HEK293T (cell line): ENCODE results near the gene SNX22.

Source experiments
- CTCF ChIA-PET: fragments of 350-600 bp; formaldehyde crosslinking; extraction: SDS; loops from one replicate; lab custom pipeline; 2021; ENCODE audit warnings: antibody characterized with exemption, inconsistent platforms; lab: Yijun Ruan, JAX
- POLR2A ChIA-PET: fragments of 350-600 bp; formaldehyde crosslinking; extraction: SDS; loops from one replicate; lab custom pipeline; 2020; ENCODE audit warnings: antibody characterized with exemption, inconsistent platforms; lab: Yijun Ruan, JAX
- DNase-seq: peaks from one replicate; pipeline ENCODE4 v3.0.0; 2012; ENCODE audit warnings: mixed read lengths; ENCODE audit errors: extremely low spot score
- ARNT ChIP-seq: fragments of 450-650 bp; IDR thresholded peaks from 2 replicates; pipeline ENCODE4 v1.6.1; 2017; ENCODE audit warnings: mild to moderate bottlenecking
- BHLHE40 ChIP-seq: fragments of 450-650 bp; IDR thresholded peaks from 2 replicates; pipeline ENCODE4 v1.6.1; 2016; ENCODE audit warnings: mild to moderate bottlenecking, moderate library complexity, borderline replicate concordance
- CTBP1 ChIP-seq: fragments of 450-650 bp; IDR thresholded peaks from 2 replicates; pipeline ENCODE4 v1.6.1; 2016; ENCODE audit warnings: borderline replicate concordance
- ELF4 ChIP-seq: fragments of 450-650 bp; IDR thresholded peaks from 2 replicates; pipeline ENCODE4 v1.6.1; 2017; ENCODE audit warnings: antibody characterized with exemption
- FOXA1 ChIP-seq: fragments of 450-650 bp; IDR thresholded peaks from 2 replicates; pipeline ENCODE4 v1.6.1; 2016; ENCODE audit warnings: mild to moderate bottlenecking
- FOXK2 ChIP-seq: fragments of 450-650 bp; IDR thresholded peaks from 2 replicates; pipeline ENCODE4 v1.6.1; 2016; ENCODE audit warnings: mild to moderate bottlenecking
- FOXM1 ChIP-seq: fragments of 450-650 bp; IDR thresholded peaks from 2 replicates; pipeline ENCODE4 v1.6.1; 2017; ENCODE audit warnings: mild to moderate bottlenecking, borderline replicate concordance
- HDGF ChIP-seq: fragments of 450-650 bp; IDR thresholded peaks from 2 replicates; pipeline ENCODE4 v1.6.1; 2017; ENCODE audit warnings: antibody characterized with exemption, borderline replicate concordance
- L3MBTL2 ChIP-seq: fragments of 450-650 bp; conservative IDR thresholded peaks from 2 replicates; pipeline ENCODE4 v1.6.1; 2016; ENCODE audit warnings: mild to moderate bottlenecking
- LEF1 ChIP-seq: fragments of 450-650 bp; IDR thresholded peaks from 2 replicates; pipeline ENCODE4 v1.6.1; 2017; ENCODE audit warnings: mild to moderate bottlenecking, borderline replicate concordance
- NFRKB ChIP-seq: fragments of 450-650 bp; IDR thresholded peaks from 2 replicates; pipeline ENCODE4 v1.6.1; 2016; ENCODE audit warnings: mild to moderate bottlenecking, moderate library complexity
- SP1 ChIP-seq: fragments of 450-650 bp; IDR thresholded peaks from 2 replicates; pipeline ENCODE4 v1.6.1; 2017
- SUZ12 ChIP-seq: fragments of 450-650 bp; IDR thresholded peaks from 2 replicates; pipeline ENCODE4 v1.6.1; 2016; ENCODE audit warnings: mild to moderate bottlenecking
- TARDBP ChIP-seq: fragments of 450-650 bp; IDR thresholded peaks from 2 replicates; pipeline ENCODE4 v1.6.1; 2016
- ZNF384 ChIP-seq: fragments of 450-650 bp; IDR thresholded peaks from 2 replicates; pipeline ENCODE4 v1.6.1; 2016
- TF ChIP-seq, protein P1 (sequence below): fragments of 450-650 bp; IDR thresholded peaks from 2 replicates; pipeline ENCODE4 v1.6.1; 2016

The SNX22 gene

GRCh38 chr15:64191971-64192830, 40.7 kb downstream of the SNX22 start:
- POLR2A ChIA-PET, result no interaction called here
- no peak for DNase-seq
- CTCF ChIA-PET, result no interaction called here
- TF ChIP-seq TARDBP (no peak), BHLHE40 (no peak), FOXK2 (no peak), ARNT (no peak), SP1 (no peak), FOXM1 (no peak), NFRKB (no peak)
- TF ChIP-seq, protein P1, sequence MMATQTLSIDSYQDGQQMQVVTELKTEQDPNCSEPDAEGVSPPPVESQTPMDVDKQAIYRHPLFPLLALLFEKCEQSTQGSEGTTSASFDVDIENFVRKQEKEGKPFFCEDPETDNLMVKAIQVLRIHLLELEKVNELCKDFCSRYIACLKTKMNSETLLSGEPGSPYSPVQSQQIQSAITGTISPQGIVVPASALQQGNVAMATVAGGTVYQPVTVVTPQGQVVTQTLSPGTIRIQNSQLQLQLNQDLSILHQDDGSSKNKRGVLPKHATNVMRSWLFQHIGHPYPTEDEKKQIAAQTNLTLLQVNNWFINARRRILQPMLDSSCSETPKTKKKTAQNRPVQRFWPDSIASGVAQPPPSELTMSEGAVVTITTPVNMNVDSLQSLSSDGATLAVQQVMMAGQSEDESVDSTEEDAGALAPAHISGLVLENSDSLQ, result no peak

DNA sequence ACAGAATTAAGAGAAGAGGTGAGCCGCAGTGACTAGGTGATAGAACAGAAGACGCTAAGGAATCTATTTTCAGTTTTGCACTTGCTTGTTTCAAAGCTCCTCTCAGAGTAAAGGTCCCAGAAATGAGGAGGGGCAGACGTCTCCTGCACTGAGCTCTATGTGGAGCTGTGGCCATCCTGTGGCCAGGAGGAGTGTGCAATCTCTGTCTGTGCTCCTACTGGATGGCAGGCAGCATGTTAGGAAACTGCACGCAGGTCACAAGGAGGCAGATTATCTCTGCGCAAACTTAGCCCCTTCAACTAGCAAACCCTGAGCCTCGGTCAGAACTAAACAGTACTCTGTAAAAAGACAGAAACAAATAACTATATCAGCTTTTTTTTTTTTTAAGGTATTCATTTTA, 42.4 kb downstream of the SNX22 start:
- ChIA-PET POLR2A (interaction anchor here (0.5 kb wide), 1 partner anchor 64 kb away, joined by 4 read pairs; no protein-coding TSS in a partner anchor), CTCF (no interaction called here)
- DNase-seq, result no peak
- TF ChIP-seq TARDBP (no peak), ARNT (no peak), FOXA1 (no peak), FOXK2 (no peak), FOXM1 (no peak), L3MBTL2 (no peak), CTBP1 (no peak), SUZ12 (no peak), SP1 (no peak), HDGF (no peak), ELF4 (no peak), NFRKB (no peak), ZNF384 (no peak), BHLHE40 (no peak), LEF1 (no peak)
- TF ChIP-seq, protein P1, result no peak

GRCh38 chr15:64197425-64197824, 45.9 kb downstream of the SNX22 start:
- TF ChIP-seq BHLHE40, result no peak
- no peak for DNase-seq
- ChIA-PET POLR2A (no interaction called here), CTCF (no interaction called here)

DNA sequence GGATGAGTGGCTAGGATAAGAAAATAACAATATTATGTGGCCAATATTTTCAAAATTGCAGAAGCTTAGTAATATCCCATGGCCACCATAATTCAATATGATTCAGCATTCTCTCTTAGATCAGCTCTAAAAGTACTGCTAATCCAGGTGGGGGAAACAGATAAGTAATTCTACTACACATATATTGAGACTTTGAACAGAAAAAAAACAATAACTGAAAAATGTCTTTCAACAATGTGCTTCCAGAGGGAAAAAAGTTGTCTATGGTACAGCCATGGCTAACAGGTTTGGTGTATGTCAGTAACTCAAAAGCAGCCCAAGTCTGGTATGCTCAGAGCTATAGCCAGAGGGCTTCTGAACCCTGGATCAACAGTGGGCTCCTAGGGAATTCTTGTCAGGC, 53.7 kb downstream of the SNX22 start:
- TF ChIP-seq L3MBTL2 (no peak), BHLHE40 (no peak)
- DNase-seq, result no peak
- ChIA-PET CTCF (interaction anchor here (1.0 kb wide), 1 partner anchor 44 kb away, joined by 3 read pairs; no protein-coding TSS in a partner anchor), POLR2A (no interaction called here)
